T-helper 1 cell treated with Interleukin-12 subunit alpha and Interleukin-12 subunit beta and Interleukin-4 antibody, amounts not matched to agents 30 ng/mL and 1 ng/mL, for 36 hours (primary cell): ENCODE results near the gene KLHL30. TPM values are rescaled to one million over a fixed set of nuclear protein-coding genes. Genes with fewer than 3 reads are reported as not detected.

Source experiments
- intact Hi-C: fragments of 100-400 bp; cut with micrococcal nuclease; formaldehyde crosslinking; loops from one replicate; pipeline ENCODE4 v1.15.1; 2024
- total RNA-seq: library from RNA; stranded (reverse); gene quantifications from 2 replicates; pipeline ENCODE4 v1.2.3, GENCODE V29; 2022

The KLHL30 gene
- total RNA-seq, 1 donor from 2014 or later, result not detected

GRCh38 chr2:238130111-238130695 is 8.3 kb upstream of the KLHL30 start:
- intact Hi-C loops, result no loop called here

DNA sequence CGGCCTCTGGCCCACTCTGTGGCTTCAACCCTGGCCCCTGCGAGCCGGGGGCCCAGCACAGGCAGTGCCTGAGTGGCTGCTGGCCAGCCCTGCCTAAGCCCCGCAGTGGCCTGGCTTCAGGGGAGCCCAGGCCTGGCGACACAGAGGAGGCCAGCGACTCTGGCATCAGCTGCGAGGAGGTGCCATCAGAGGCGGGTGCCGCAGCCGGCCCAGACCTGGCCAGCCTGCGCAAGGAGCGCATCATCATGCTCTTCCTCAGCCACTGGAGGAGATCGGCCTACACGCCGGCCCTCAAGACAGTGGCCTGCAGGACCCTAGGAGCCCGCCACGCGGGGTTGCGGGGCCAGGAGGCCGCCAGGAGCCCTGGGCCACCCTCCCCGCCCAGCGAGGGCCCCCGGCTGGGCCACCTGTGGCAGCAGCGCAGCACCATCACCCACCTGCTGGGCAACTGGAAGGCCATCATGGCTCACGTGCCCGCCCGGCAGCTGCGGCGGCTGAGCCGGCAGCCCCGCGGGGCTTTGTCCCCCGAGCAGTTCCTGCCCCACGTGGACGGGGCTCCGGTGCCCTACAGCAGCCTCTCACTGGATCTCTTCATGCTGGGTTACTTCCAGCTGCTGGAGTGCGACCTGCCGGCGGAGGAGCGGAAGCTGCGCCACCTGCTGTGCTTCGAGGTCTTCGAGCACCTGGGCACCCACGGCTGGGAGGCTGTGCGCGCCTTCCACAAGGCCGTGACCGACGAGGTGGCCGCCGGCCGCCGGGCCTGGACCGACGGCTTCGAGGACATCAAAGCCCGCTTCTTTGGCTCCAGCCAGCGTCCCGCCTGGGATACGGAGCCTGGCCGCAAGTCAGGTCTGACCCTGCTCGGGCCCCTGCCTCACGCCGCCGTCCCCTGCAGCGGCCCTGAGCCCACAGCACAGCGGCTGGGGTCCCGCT is 7.5 kb upstream of the KLHL30 start:
- intact Hi-C loops, result no loop called here

DNA sequence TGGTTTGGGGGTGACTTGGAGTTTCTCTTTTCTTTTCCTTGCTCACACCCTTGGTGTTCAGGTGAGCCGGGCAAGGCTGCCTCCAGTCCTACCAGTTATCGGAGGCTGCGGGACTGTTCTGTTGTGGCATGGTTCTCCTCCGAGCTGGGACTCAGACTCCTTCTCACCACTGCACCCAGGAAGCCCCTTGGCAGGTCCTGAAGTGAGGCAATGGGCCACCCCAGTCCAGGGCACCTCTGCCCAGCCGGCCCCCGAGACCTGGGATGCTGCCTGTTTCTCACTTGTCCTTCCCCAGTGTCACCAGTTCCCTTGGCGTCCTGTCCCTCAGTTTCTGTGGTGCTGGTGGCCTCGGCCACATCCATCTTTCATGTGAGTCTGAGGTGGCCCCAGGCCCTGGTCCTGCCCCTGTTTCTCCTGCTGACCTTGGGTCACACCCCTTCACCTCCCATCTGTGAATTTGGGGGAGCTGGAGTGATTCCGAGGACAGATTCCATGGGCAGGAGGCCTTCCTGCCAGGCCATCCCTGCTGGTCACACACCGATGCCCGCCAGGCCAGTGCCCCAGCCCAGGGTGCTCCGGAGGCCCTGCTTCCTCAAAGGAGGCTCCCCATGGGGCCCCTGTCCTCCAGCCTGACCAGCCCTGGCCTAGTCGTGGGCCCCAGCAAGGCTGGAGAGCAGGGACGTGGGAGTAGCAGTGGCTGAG is 6.6 kb upstream of the KLHL30 start:
- intact Hi-C loops, result no loop called here

GRCh38 chr2:238132463-238133450 is 5.7 kb upstream of the KLHL30 start:
- intact Hi-C loops, result no loop called here

DNA sequence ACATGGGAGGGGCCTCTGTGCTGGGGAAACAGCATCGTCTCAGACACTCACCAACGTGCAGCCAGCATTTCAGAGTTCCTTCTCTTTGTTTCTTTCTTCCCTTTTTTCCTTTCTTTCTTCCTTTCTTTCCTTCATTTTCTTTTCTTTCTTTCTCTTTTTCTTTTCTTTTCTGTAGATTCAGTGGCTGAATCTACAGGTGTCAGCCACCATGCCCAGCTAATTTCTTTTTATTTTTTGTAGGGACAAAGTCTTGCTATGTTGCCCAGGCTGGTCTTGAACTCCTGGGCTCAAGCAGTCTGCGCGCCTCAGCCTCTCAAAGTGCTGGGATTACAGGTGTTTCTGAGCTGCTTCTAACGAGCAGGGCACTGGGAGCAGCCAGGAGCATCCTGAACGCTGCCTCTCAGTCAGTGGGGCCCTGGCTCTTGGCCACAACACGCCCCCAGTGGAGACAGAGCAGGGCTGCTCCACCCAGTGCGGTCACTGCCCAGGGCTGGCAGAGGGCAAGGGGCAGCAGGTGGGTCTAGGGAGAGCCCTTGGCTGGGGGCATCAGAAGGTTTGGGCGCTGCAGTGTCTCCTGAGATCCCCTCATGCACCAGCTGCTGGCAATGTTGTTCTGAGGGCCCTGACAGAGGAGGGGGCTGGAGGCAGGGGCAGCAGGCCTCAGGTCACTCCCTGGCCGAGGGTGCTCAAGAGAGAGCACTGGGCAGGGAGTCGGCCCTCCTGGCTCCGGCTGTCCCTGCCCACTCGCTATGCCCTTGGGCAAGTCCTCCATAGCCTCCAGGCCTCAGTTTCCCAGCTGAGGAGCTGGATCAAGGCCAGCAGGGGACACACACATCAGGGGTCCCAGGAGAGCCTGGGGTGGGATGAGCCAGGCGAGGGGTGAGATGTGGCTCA is 4.7 kb upstream of the KLHL30 start:
- intact Hi-C loops, result no loop called here

DNA sequence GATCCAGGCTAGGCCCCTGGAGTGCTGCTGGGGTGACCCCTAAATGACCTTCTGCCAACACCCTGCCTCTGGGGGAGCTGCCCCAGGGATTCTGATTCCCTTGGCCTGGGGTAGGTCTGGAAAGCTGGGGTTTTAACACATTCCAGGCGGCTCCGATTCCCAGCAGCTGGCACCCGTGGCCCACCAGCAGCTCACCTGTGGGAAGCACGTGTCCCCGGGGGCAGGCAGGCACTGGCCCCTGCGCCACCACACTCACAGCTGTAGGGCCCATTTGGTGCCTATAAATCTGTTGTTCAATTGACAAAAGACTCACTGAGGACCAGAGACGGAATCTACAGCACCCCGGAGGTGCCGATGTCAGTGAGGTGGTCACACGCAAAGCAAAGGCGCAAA is 4.1 kb upstream of the KLHL30 start:
- intact Hi-C loops, result no loop called here

DNA sequence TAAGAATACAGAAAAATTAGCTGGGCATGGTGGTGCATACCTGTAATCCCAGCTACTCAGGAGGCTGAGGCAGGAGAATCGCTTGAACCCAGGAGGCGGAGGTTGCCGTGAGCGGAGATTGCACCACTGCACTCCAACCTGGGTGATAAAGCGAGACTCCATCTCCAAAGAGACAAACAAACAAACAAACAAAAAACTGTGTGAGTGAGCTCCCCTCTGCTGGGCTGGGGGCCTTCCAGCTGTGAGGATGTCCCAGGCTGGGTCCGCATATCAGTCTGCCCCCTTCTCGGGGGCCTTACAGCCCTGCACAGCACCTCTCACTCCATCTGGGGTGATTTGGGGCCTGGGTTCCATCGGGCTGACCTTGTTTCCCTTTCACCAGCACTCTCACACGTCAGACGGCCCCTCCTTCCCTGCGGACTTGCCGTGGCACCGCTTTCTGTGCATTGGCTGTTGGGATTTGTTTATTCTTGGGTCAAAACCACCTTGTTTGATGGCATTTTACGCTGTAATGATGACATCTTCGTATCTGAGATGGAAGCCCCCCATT is 2.8 kb upstream of the KLHL30 start:
- intact Hi-C loops, result no loop called here

- intact Hi-C loops, result no loop called here
Measured at GRCh38 chr2:238136820-238137537, 1.5 kb upstream of the KLHL30 start.

DNA sequence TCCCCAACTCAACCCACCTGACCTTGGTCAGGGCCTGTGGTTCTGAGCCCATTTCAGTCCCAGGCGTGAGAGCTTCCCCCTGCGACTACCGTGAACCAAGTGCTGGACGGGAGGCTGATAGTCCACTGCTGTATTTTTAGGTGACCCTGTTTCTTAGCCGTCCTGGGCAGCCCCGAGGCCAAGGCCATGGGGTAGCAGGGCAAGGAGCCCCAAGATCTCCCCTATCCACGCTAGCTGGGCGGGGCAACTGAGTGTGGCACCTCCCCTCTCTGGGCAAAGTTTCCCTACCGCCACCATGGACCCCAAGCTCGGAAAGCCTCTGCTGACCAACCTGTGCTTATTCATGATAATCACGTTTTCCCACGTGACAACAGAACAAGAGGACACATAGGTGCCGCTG is 583 bp upstream of the KLHL30 start:
- intact Hi-C loops, result no loop called here

- intact Hi-C loops, result loop anchor here (1.0 kb wide), 1 partner anchor 281 kb away; no protein-coding TSS in a partner anchor
Measured at GRCh38 chr2:238139196-238140039, 950 bp downstream of the KLHL30 start.

DNA sequence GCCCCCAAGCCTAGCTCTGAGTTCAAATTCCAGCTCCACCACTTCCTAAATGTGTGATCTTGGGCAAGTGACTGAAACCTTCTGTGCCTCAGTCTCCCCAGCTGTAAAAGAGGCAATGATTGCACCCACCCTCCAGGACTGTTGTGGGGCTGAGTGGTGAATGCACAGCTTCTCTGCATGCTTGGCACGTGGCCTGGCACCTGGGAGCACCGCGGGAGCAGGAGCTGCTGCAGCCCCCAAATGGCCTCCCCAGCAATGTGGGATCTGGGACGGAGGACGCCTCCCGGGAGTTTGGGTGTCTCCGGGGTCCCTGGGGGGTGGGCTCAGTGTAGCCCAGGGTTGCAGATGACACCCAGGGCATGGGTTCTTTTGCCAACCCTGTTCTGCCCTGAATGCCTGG is 1.6 kb downstream of the KLHL30 start:
- intact Hi-C loops, result no loop called here

GRCh38 chr2:238140721-238141540 is 2.5 kb downstream of the KLHL30 start:
- intact Hi-C loops, result no loop called here

DNA sequence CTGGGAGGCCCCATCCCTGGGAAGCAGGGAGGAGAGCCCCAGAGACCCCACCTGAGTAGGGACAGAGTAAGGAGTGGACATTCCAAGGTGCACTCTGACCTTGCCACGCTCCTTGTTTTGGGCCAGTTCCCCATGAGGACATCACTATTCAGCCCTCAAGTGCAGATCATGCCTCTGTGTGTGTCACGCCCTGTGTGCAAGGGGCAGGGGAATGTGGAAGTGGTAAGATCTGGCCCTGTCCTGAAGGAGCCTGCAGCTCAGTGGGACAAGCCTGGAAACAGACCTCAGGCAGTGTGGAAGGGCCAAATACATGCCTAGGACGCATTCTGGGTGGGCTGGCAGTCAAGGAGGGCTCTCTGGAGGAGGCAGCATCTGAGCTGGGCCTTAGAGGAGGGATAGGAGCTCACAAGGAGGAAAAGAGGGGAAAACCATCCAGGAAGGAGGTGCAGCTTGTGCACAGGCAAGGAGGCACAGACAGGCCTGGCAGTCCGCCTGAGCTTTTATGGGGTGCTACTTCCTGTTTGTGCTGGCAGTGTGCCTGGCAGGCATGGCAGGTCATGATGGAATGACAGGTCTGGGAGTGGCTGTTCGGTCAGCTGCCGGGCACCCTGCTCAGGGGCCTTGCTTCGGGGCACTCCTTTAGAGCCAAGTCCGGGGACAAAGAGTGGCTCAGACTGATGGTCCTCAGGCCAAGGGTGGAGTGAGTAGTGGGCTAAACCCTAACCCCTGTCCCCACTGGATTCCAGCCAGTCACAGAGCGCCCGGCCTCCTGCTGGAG is 3.3 kb downstream of the KLHL30 start:
- intact Hi-C loops, result no loop called here

- intact Hi-C loops, result no loop called here
Measured at GRCh38 chr2:238142382-238143205, 4.1 kb downstream of the KLHL30 start.

DNA sequence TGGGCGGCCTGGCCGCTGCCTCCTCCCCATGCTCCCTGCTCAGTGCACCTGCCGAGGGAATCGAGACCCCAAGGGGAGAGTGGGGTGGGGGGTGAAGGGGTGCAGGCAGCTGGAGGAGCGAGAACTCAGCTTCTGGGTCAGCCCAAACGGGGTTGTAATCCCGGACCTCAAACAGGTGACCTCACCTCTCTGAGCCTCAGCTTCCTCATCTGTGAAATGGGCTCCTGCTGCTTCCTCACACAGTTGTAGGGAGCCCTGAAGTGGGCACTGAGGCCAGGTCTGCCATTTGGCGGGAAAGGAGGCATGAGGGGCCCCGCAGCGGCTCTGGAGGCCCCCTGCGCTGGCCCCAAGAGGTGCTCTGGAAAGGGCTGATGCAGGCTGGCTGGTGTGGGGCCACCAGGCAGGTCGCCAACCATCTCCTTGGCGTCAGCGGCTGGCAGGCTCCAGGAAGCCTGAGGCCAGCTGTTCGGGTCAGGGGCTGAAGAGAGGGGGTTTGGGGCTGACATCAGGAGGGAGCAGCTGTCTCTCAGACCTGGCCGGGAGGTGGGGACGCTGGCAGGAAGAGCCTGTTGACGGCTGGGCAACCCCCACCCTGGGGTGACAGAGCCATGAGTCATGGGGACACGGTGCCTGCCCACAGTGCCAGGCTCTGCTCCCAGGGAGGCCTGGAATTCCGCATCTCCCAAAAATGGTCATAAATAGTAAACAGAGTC is 4.9 kb downstream of the KLHL30 start:
- intact Hi-C loops, result no loop called here
